ENCODE measurements around the gene ZSCAN9.

GRCh38 chr6:28220257-28221133, 4.6 kb upstream of the ZSCAN9 start:
- no peak for TF ChIP-seq CTCF (IDR thresholded peaks at IDR 0.05; ENCODE audit: low read depth, low read length, missing input control)
- no peak for TF ChIP-seq FOXA2 (IDR thresholded peaks at IDR 0.05)
- no peak for TF ChIP-seq FOXA1 (IDR thresholded peaks at IDR 0.05)
- no peak for TF ChIP-seq MAX (IDR thresholded peaks at IDR 0.05)
- no peak for TF ChIP-seq ATF3 (IDR thresholded peaks at IDR 0.05)
- TF ChIP-seq, protein P1, sequence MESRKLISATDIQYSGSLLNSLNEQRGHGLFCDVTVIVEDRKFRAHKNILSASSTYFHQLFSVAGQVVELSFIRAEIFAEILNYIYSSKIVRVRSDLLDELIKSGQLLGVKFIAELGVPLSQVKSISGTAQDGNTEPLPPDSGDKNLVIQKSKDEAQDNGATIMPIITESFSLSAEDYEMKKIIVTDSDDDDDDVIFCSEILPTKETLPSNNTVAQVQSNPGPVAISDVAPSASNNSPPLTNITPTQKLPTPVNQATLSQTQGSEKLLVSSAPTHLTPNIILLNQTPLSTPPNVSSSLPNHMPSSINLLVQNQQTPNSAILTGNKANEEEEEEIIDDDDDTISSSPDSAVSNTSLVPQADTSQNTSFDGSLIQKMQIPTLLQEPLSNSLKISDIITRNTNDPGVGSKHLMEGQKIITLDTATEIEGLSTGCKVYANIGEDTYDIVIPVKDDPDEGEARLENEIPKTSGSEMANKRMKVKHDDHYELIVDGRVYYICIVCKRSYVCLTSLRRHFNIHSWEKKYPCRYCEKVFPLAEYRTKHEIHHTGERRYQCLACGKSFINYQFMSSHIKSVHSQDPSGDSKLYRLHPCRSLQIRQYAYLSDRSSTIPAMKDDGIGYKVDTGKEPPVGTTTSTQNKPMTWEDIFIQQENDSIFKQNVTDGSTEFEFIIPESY (IDR thresholded peaks at IDR 0.05), result no peak
- TF ChIP-seq YY1 (IDR thresholded peaks at IDR 0.05), result no peak
- TF ChIP-seq EGR1 (IDR thresholded peaks at IDR 0.05; ENCODE audit: low read depth in 2 of 2), result no peak
- TF ChIP-seq SP1 (IDR thresholded peaks at IDR 0.05), result no peak
- TF ChIP-seq, protein P2, sequence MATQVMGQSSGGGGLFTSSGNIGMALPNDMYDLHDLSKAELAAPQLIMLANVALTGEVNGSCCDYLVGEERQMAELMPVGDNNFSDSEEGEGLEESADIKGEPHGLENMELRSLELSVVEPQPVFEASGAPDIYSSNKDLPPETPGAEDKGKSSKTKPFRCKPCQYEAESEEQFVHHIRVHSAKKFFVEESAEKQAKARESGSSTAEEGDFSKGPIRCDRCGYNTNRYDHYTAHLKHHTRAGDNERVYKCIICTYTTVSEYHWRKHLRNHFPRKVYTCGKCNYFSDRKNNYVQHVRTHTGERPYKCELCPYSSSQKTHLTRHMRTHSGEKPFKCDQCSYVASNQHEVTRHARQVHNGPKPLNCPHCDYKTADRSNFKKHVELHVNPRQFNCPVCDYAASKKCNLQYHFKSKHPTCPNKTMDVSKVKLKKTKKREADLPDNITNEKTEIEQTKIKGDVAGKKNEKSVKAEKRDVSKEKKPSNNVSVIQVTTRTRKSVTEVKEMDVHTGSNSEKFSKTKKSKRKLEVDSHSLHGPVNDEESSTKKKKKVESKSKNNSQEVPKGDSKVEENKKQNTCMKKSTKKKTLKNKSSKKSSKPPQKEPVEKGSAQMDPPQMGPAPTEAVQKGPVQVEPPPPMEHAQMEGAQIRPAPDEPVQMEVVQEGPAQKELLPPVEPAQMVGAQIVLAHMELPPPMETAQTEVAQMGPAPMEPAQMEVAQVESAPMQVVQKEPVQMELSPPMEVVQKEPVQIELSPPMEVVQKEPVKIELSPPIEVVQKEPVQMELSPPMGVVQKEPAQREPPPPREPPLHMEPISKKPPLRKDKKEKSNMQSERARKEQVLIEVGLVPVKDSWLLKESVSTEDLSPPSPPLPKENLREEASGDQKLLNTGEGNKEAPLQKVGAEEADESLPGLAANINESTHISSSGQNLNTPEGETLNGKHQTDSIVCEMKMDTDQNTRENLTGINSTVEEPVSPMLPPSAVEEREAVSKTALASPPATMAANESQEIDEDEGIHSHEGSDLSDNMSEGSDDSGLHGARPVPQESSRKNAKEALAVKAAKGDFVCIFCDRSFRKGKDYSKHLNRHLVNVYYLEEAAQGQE (IDR thresholded peaks at IDR 0.05), result no peak
- TF ChIP-seq HNF4G (IDR thresholded peaks at IDR 0.05), result no peak
- TF ChIP-seq JUND (IDR thresholded peaks at IDR 0.05), result no peak
- TF ChIP-seq GABPA (IDR thresholded peaks at IDR 0.05 in 1 of 2, conservative IDR thresholded peaks at IDR 0.05 in 1 of 2), result no peak
- no peak for TF ChIP-seq RAD21 (IDR thresholded peaks at IDR 0.05)
